Fibroblast of lung (primary cell): ENCODE measurements around the gene CSTA.

Experiments used
- EZH2 ChIP-seq: IDR thresholded peaks from 2 replicates; pipeline ENCODE4 v1.5.1; 2012; ENCODE audit warnings: low read length, control low read depth, mild to moderate bottlenecking; ENCODE audit errors: missing control alignments
- TF ChIP-seq, protein P1 (sequence below), 2 donors: IDR thresholded peaks in 1 of 2; conservative IDR thresholded peaks in 1 of 2; 1 replicate in 1 of 2; 2 replicates in 1 of 2; pipeline ENCODE4 v1.5.1; 2011 to 2012; ENCODE audit warnings: low read length in 2 of 2, control low read depth in 1 of 2, inconsistent platforms in 1 of 2, low read depth in 1 of 2, mild to moderate bottlenecking in 1 of 2

DNA sequence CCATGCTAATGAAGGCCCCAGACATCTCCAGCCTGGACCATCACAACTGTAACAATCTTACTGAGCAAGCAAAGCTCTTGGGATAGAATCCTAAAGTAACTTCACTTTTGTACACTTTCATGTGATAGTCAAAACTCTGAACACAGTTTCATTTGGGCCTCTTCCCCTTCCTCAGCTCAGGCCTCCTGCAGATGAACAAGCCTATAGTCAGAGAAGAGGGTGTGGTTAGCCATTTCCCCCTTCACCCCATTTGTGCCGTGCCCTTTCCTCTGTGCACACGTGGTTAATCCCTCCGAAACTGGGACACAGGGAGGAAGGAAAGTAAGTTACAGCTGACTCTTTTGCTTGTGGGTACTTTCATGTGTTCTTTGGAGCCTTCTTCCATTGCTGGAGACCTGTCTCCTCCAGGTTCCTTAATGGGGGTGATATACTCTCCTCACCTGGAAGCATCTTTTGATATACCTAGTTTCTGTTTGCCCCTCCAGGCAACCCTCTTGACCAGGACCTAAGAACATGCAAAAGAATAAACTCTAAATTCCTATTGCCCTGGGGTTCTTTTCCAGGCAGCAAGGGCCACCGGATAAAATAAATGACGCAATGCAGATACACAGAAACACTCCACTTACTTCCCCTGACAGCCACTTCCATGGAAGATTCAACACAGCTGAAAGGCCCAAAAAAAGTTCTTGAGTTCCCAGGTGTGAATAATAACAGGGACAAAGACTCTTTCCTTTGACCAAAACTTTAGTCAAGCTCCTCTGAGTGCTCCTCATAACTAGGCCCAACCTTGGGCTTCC is 29.6 kb upstream of the CSTA start:
- TF ChIP-seq, protein P1, sequence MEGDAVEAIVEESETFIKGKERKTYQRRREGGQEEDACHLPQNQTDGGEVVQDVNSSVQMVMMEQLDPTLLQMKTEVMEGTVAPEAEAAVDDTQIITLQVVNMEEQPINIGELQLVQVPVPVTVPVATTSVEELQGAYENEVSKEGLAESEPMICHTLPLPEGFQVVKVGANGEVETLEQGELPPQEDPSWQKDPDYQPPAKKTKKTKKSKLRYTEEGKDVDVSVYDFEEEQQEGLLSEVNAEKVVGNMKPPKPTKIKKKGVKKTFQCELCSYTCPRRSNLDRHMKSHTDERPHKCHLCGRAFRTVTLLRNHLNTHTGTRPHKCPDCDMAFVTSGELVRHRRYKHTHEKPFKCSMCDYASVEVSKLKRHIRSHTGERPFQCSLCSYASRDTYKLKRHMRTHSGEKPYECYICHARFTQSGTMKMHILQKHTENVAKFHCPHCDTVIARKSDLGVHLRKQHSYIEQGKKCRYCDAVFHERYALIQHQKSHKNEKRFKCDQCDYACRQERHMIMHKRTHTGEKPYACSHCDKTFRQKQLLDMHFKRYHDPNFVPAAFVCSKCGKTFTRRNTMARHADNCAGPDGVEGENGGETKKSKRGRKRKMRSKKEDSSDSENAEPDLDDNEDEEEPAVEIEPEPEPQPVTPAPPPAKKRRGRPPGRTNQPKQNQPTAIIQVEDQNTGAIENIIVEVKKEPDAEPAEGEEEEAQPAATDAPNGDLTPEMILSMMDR (conservative IDR thresholded peaks at IDR 0.05 in 1 of 2, IDR thresholded peaks at IDR 0.05 in 1 of 2; ENCODE audit: low read depth in 1 of 2, low read length in 2 of 2), result no peak
- no peak for TF ChIP-seq EZH2
